ENCODE data around the gene TAL2.

The TAL2 gene

DNA sequence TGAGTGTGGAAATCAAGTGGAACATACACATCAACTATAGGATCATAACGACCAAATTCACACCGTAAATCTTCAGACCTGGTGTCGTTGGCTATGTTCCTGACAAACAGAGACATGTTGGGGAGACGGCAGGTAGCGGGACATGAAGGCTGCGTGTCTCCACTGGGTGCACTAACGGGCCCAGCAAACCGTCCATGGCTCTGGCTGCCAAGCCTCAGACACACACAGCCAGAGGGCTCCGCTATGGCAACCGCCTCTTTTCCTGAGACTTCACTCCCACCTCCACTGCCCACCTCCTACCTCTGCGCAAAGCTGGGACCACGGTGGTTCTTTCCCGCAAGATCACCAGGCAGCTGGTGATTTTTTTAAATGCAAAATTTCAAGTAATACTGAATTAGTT lies 48.4 kb downstream of the TAL2 start:
- DNase-seq (ENCODE audit: low read depth): no peak

- DNase-seq (ENCODE audit: low read depth): no peak
Observed at GRCh38 chr9:105711867-105712266, 49.6 kb downstream of the TAL2 start.

DNA sequence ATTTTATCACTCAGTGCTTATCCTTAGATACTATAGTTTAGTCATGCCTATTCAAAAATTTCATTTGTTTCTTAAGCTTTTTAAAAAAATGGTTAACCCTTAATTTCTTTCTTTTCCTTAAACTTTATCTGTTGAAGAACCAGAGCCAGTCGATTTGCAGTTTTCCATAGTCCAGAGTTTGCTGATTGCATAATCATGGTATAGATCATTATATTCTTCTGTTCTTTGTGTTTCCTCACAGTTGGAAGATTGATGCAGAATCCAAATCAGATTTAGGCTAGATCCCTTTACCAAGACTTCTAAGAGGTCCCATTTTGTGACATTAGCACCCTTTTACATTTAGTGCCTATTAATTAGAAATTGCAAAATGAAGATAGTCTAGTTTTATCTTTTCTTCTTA lies 50.0 kb downstream of the TAL2 start:
- no peak for DNase-seq (ENCODE audit: low read depth)
